ENCODE data around the gene SH3RF3.

SH3RF3 gene

DNA sequence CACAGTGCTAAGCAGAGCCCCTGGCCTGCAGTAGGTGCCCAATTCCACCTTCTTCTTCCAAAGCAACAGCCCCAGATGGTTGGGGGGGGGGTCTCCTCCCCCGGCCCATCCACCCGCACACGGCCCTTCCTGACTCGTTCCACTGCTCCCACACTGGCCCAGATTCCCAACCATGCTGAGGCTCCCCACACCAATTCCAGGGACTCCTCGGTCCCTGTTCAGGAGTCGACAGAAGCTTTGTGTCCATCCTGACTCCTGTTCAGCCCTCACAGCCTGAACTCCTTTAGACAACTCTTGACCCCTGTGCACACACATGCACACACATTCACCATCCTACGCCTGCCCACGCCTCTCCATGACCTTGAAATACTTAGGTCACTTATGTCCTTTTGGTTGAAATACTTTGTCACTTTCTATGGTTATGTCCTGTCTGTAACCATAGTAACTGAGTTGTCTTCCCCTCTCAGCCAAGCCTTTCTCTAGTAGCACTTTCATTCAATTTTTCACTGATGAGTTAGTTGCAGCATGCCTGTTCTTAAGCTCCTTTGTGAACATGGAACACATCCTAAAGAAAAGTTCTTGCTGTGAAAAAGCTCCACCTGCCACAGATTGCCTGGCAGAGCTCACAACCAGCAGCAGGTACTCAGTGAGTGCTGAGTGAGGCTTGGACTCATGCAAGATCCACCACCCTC is 258.9 kb downstream of the SH3RF3 start:
- no peak for DNase-seq (ENCODE audit: low read depth in 2 of 2)

DNA sequence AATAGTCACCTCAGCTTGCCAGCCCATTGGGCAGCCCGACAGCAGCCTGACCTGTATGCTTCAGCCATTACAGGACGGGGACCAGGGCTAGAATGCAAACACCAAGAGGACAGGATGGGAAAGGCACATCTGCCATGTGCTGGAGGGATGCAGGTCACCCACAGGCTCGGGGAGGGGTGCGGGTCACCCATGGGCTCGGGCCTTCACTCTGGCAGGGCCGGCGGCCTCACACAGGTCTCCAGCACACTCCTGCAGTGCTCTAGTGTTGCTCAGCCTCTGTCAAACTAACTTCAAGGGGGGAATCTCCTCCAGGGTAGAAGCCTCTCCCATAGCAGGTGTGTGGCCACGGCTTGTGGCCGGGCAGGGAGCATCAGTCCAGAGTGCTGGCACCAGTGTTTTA is 262.2 kb downstream of the SH3RF3 start:
- DNase-seq (ENCODE audit: low read depth in 2 of 2): no peak

DNA sequence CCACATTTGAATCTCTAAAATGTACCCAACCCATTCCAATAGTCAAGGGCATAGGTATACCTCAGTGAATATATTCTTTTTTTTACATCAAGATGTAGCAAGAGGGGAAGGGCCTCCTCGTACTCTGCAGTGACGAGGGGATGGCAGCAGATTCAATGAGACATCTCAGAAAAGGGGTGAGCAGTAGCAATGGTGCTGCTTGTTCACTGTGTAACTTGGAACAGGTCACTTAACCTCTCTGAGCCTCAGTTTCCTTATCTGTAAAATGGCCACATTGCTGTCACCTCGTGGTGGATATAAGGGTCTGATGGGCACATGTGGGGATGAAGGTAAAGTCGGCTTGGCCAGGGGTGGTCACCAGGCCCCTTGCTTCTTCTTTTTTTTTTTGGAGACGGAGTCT is 263.1 kb downstream of the SH3RF3 start:
- DNase-seq (ENCODE audit: low read depth in 2 of 2): no peak

DNA sequence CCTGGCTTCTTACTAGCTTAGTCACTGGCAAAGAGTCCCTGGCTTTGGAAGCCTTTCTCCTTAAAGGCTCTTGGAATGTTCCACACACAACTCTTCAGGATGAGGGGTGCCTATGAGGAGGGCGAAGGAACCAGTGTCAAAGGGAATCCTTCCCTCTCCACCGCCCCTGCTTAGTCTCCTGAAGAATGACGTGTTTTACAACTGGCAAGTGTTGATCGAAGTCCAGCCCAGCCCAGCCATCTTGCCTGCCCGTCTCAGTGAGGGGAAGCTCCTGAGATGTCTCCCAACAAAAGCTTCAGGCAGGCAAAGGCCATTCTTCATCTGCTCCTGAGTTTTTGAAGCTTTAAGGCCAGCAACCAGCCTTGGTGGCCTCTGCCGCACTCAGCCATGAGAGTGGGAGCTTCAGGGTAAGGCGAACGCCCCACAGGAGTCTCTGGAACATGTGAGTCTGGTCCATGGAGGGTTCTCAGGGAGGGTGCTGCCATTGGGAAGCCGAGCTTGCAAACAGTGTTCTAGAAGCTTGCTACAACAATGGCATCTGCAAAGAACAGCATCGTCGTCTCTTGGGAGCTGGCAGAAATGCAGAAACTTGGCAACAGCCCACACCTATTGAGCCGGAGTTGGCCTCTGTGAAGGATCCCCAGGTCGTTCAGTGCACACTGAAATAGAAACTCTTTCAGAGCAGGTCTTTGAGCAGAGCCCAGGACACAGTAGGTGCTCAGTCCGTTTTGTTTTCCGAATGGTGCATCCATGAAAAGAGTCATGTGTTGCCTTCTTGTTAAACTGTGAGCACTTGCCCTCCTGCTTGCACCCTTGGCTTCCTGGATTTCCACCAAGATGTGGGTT is 264.0 kb downstream of the SH3RF3 start:
- no peak for DNase-seq (ENCODE audit: low read depth in 2 of 2)

DNA sequence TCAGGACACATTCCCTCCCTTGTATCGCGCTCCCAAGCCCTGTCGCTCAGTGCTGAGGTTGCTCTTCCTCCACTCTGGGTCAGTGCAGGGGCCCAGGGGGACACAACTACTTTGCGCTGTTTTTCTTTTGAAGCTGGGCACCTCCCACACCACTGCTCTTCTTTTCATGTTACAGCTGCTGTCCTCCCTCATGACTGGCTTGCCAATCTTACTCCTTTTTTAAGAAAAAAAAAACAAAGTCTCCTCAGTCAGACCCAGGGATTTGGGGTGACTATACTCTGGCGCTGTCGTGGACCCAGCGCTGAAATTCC is 264.6 kb downstream of the SH3RF3 start:
- no peak for DNase-seq (ENCODE audit: low read depth in 2 of 2)

DNA sequence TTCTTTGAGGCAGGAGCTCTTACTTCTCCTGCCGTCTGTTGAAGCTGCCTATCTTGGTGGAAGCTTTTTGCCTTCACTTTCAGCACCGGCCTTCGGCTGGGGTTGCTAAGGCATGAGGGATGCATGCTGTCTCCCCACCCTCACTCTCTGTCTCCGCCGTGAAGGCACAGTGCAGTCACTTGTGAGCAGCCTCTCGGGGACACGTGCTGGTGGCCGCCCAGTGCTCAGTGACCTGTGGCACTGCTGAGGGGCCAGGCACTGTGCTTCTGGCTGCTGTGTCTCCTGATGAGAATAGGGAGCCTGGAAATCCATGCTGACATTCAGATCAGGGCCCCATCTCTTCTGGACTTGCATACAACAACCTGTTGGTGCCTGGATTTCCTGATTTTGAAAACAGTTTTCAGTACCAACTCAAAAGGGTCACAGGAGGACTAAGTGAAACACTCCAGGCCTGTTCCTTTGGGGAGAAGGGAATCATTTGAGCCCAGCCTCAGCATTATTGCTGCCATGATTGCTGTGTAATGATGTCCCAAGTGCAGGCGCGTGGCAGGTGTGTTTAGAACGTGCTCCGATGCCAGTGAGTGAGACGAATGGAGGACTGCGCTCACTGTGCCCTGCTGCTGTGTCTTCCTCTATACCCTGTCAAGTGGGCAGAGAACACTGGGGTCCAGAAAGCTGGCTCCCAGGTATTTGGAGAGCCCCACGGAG is 266.6 kb downstream of the SH3RF3 start:
- DNase-seq (ENCODE audit: low read depth in 2 of 2): no peak

DNA sequence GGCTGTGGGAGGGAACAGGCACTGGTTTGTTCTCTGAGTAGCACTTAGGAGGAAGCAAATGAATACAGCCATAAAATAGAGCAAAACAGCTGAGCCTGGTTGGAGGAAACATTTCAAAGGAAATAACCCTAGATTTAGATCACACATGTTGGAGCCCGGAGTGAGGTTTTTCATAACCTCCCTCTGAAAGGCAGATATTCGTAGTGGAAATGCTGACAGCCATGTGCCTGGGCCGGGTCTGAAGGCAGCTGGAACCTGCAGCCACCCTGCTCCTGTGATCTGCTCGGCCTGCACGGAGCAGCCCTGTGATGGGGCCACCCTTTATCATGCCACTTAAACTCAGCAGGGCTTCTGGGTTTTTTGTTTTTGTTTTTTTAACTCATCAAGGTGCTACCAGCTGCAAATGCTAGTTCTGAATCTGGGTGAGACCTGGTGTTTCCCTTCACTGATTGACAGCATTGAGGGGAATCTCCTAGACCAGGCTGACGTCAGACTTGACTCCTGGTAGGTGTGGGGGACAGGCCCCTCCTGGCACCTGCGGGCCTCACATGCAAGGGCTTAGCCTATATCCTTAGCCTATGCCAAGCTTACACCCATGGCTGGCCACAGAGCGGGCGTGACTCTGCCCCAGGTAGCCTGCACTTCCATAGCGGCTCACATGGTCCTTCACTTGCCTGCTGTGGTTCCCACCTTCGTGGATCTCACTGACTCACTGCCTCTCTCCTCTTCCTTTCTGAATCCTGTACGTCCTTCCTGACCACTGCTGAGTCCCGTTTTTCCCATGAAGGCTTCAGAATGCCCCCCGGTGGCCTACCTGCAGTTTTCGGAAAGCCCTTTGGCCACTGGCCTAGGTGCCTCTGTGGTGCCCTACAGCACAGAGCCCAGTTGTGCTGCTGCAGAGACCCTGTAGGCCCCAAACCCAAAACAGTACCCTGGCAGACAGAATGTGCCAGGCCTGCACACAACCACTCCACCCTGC is 267.5 kb downstream of the SH3RF3 start:
- DNase-seq (ENCODE audit: low read depth in 2 of 2): no peak

DNA sequence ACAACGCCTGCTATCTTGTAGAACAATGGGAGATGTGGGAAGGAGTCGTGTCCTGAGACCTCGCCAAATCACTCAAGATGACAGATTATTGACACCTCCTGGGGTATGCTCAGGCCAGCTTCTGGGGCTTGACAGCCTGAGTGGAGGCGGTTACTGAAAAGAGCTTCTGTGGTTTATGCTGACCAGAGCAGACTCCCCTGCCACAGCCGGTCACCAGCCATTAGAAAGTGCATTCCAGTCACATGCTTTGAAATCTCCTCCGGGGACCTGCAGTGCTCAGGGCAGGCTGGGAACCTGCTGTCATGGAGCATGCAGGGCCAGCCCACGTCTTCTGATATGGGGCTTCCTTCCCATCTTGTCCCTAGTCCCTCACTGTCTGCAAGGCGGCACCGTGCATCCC is 268.9 kb downstream of the SH3RF3 start:
- no peak for DNase-seq (ENCODE audit: low read depth in 2 of 2)

DNA sequence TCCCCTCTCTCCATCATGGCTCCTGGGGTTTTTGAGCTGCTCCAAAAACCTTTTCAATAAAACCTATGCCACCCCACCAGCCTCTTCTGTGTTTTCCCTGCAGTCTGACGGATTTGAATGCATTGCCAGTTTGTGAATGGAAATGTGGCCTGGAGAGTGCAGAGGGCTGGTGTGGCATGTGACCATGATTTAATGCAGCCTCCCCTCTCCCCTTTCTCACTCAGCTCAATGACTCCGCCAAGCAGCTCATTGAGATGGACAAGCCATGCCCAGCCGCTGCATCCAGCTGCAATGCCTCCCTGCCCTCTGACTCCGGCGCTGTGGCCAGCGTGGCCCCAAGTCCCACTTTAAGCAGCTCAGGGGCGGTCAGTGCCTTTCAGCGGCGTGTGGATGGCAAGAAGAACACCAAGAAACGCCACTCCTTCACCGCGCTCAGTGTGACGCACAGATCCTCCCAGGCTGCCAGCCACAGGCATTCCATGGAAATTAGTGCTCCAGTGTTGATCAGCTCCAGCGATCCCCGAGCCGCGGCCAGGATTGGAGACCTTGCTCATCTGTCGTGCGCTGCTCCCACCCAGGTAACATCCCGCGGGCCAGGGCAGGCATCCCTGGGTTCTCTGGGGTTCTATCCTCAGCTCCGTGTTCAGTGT is 269.5 kb downstream of the SH3RF3 start:
- no peak for DNase-seq (ENCODE audit: low read depth in 2 of 2)

DNA sequence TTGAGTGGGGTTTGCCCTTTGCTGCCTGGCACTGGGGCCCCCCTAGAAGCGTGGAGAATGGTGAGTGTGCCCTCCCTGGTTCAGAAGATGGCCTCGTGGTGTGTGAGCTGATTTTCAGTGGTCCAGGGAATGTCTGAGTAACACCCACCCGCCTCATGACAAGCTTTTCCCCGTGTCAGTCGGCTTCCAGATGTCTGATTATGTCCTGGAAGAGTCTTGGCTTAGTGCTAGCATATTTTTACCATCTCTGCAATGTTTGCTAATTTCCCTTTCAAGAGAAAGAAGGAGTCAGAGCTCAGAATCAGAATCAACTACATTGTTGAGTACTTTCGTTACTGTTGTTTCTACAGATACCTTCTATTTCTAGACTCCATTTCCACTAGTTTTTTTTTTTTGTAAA is 270.1 kb downstream of the SH3RF3 start:
- DNase-seq (ENCODE audit: low read depth in 2 of 2): no peak

DNA sequence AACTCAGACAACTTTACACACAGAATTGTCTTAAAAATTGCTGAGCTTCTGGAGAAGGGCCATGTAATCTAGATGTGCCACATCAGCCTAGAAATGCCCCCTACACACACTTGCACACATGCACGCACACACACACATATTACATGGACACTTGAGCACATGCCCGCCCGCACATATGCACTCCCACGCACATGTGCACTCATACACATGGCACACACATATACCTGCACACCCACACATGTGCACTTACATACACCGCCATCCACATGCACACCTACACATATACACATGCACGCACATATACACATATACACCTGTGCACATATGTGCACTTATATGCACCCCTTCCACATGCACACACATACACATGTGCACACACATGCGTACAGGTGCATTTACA is 271.1 kb downstream of the SH3RF3 start:
- DNase-seq (ENCODE audit: low read depth in 2 of 2): no peak

DNA sequence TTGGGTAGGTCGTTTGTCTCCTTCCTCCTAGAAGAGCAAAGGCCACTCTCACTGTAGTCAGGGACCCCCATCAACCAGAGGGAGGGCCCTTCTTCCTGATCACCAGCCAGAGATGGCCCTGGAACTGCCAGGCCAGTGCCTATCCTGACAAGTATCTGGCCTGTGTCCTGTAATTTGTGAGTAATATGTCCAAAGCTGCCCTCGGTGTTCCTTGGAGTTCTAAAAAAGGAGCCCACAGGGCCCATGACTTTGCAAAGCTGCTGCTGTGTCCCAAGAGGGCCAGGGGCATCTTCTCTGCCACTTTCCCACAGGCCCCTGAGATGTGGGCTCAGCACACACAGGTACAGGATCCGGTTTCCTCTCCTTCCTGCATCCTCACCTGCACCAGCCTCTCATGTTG is 272.4 kb downstream of the SH3RF3 start:
- no peak for DNase-seq (ENCODE audit: low read depth in 2 of 2)

DNA sequence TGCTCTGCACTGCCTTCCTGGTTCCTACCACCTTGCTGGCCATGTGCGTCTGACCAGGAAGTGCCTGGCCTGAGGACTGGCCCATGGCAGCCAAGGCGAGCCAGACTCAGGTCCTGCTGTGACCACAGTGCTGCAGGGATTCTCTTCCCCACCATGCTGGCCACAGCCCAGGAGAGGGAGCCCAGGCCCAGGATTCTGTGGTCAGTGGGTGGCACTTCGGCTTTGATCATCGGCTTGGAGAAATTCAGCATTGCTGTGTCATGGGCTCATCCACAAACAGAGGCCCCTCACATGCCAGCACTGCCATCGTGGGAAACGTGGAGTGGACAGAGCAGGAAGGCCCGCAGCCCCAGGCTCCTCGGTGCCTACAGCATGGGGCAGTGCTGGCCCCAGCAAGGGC is 273.2 kb downstream of the SH3RF3 start:
- DNase-seq (ENCODE audit: low read depth in 2 of 2): no peak

DNA sequence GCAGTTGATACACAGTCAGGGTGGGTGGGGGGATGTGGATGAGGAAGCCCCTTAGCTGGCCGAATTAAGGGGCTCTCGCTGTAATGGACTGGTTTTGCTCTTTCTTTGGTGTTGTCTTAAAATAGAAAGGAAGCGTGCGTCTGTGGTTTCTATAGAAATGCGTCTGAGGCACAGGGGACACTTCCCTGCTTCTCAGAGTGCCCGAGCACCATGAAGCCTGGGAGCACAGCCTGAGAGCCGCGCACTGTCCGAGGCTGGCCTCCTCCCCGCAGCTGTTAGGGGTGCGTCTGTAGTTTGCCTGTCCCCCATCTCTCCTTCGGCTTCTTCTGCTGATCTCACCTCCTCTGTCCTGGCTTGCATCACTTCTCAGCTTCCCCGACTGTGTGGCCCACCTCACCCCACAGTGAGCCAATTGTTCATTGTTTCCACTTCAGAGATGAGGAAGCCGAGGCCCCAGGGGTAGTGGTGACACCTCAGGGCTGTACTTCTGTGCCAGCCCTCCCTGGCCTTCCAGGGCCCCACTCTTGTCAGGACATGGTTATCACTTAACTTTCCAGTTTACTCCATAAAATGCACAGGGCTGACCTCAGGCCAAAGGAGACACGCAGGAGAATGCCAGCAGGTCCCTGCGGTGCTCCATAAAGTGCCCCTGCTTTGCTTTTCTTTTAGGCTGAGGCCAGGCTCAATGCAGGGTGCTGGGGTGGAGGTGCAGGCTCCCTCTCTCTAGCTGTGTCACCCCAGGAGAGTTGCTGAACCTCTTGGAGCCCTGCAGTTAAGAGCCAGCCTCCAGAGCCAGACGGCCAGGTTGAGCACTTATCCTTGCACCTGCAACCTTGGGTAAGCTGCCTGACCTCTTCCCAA is 274.2 kb downstream of the SH3RF3 start:
- DNase-seq (ENCODE audit: low read depth in 2 of 2): no peak

DNA sequence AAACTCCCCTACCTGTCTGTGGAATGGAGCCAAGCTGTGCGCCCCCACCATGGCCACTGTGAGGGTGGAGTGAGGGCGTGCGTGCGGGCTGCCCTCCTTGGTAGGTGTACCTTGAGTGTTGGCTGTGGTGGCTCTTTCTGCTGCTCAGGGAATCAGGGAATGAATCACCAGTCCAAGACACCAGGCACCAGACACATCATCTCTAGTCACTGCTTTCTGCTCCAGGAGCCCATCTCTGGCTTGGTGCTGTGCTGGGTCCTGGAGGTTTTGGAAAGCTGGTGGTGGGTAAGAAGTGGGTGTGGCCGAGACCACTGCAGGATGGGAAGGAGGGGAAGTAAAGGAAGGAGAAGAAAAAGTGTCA is 274.8 kb downstream of the SH3RF3 start:
- DNase-seq (ENCODE audit: low read depth in 2 of 2): no peak

DNA sequence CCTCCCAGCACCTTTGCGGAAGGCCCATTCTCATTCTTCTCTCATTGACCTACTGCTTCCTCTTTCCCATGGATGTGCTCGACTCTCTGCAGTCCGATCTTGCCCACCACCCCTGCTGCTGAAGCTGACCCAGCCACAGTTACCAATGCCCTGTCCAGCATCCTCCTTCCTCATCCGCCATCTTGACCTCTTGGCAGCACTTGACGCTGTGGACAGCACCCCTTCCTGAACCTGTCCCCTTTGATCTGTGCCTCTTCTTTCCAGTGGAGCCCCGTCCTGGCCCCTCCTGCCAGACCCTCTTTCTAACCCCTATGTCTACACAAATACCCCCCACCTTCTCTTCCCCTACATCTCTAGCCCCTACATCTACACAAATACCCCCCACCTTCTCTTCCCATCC is 275.7 kb downstream of the SH3RF3 start:
- DNase-seq (ENCODE audit: low read depth in 2 of 2): no peak

DNA sequence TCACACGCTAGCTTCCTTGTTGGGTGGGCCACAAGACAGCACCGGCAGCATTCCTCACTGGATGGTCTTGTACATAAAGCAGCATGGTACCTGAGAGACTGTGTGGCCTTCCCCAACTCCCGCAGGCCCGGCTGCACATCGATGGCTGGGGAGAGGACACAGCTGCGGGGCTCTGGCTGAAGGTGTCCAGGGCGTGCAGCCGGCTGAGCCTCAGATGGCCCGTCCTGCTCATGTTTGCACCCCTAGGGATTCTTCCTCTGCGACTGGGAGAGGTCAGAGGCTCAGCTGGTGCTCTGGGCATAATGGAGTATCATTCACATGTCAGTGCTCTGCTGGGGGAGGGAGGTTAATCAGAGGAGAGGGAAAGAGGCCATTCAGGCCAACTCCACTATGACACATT is 276.9 kb downstream of the SH3RF3 start:
- DNase-seq (ENCODE audit: low read depth in 2 of 2): no peak

DNA sequence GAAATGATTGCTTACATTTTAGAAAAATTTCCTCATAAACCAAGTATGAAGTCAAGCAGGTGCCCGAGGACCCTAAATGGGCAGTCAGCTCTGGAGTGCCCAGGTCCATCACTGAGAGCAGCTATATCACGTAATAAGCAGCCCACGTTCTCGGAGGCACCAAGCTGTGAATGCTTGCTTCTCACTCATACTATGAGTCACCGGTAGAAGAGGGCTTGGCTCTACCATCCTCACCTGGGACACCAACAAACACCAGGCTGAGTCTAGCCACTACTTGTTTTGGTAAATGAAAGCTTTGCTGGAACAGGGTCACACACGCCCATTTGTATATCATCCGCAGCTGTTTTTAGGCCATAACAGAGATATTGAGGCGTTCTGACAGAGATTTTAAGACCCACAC is 277.3 kb downstream of the SH3RF3 start:
- no peak for DNase-seq (ENCODE audit: low read depth in 2 of 2)

DNA sequence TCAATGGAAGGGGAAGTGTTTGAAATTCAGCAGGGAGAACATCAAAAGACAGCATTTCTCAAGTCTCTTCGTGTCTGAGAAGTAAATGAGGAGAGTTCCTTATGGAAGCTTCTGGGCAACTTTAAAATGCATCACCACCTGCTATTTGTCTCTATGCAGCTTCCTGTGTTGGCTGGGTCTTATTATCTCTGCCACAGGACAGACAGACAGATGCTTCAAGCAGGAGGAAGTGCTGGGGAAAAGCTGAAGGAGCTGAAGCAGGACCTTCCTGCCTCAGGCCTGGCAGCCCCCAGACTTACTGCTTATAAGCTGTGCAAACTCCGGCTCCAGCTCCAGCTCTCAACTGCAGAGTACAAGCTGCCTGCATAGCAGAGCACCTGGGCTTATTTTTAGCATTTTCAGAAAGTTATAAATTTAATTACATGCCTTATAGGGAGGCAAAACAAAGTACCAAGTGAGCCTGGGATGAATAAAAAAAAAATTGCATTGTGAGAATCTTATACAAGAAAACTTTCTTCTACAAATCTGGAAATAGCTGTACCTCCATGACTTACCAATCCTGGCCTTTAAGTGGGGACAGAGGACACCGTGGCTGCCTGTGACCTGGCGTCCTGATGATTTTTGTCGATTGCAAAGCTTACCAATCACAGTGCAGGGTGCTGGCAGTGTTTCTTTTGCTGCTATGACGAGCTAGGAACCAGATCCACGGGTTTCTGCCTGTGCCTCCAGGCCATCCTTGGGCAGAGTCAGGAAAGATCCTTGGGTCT is 278.5 kb downstream of the SH3RF3 start:
- no peak for DNase-seq (ENCODE audit: low read depth in 2 of 2)

DNA sequence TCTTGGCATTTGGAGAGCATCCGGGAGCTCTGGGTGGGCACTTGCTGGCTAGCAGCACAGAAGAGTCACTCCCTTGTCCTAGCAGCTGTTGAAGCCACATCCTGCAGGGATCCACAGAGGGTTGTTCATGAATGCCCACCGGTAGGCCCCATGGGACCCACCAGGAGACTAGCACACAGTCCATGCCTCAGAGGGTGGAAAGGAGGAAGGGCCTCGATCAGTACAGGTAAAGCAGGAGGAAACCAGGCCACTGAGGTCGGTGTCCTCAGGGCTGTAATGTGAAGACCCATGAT is 279.0 kb downstream of the SH3RF3 start:
- DNase-seq (ENCODE audit: low read depth in 2 of 2): no peak

Measured in stimulated activated CD8-positive, alpha-beta memory T cell treated with anti-CD3 and anti-CD28 coated beads, Interleukin-15, amount 100 ng/mL, for 4 hours (primary cell).